ENCODE results near the gene FZD10.

FZD10 gene

DNA sequence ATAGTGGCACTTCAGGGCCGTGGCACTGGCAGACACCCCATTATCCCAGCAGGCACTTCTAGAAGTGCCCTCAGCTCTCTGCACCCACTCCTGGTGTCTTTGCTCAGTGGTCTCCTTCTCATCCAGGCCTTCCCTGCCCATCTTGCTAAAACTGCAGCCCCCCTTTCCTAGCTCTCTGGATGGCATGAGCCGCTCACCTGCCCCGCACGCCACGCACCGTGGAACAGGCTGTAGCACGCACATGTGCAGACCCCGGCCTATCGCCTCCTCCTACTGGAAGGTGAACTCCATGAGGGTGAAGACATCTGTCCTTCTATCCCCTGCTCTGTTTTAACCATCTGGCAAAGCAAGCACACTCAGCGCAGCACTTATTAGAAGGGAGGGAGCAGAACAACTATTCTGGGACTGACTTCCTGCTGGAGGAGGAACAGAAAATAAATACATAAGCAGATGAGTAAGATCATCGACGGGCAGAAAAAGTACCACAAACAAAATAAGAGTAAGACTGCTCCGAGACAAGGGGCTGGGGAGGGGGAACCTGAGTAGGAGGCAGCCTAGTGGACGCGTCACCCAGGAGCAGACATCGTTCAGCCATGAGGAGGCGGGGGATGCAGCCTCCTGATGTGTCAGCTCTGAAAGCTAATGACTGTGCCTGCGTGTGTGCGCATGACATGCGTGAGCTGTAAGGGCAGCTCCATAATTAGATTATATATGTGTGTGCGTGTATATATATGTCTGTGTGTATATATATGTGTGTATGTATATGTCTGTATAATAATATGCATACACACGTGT is 7.8 kb upstream of the FZD10 start:
- DNase-seq (ENCODE audit: low read depth): no peak

DNA sequence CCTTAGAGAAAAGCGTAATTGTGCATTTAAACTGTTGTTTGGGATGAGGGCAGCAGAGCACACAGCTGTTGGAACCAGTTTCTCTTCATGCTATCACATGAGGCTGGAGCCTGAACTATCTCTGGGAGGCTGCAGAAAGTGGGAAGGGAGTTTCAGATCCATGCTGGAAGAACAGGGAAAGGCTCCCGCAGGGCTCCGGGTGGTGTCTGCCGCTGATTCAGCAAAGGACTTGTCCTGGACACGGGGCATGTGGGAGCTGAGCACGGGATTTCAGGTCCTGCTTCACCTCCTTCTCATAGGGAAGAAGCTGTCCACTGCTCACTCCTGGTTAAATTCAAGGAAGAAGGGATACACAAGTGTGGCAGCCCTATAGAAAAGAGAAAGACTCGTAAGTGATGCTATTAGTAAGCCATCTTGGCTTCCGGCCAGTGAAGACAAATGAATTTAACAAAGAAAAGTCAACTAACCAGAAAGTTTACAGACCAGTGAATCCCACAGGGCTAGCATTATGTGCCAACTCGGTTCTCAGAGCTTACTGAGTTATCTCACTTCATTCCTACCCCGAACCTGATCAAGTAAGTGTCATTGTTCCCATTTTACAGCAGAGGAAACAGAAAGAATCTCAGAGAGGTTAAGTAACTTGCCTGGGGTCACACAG is 6.7 kb upstream of the FZD10 start:
- no peak for DNase-seq (ENCODE audit: low read depth)

DNA sequence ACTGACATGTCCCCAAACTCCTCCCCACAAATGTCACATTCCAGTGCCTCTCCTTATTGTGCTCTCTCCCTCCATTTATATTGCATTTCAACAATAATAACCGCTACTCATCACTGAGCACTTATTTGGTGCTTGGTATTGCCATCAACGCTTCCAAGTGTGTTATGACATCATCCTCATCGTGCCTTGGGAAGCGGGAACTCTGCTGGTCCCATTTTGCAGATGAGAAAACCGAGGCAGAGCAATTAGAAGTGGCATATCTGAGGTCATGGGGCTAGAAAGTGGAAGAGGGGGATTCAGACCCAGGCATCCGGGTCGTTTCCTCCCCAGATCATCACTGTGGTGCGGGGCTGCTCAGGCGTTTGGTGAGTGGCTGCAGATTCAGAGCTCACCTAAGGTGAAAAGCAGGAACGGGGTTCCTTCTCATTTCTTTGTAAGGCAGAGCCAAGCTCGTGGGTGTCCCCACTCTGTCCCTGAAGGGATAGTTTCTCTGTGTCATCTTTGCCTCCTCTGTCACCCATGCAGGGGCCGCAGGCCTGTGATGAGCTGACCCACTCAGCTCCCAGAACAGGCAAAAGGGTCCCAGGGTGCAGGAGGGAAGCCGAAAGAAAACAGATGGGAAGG is 5.5 kb upstream of the FZD10 start:
- no peak for DNase-seq (ENCODE audit: low read depth)

DNA sequence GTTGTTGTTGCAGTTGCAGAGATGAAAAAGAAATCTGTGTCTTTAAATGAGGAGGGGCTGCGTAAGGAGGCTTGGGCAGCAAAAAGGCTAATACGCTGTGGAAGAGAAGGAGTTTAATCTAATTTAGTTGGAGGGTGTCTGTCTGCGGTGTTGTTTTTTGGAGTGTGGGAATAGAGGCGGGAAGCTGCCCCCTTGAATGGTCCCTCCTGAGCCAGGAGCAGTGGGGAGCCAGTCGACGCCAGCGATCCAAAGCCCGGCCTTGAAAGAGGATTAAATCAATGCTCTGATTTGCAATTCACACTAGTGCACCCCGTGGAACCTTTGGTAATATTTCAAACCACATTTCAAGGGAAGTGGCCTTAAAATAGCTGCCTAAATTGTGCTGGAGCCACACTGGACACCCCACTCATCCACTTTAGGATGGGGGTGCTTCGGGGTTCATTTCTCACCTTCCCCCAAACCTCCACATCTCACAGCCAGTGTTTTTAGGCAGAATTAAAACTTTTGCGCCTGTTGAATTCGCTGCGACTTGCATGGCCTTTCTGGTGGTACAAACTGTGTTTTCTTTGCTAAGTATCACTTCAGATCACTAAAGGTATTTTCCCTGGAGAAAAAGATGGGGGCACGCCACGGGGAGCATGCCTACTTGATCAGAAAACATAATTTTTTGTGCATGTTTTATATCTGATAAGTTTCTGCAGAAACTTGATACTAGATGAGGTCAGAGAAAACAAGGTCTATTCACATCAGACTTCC is 4.1 kb upstream of the FZD10 start:
- DNase-seq (ENCODE audit: low read depth): no peak

DNA sequence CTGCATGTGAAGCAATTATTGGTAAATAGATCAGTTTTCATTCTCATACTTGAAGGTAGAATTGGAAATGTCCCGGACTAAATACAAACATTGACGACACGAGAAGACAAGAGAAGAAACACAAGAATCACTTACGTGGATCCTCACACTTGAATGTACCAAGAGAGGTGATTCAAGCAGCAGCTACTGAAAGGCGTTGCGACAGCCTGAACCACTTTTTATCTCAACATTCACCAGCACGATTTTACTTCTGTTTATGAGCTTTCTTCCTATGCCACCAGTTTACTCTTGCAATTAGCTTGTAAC is 3.6 kb upstream of the FZD10 start:
- no peak for DNase-seq (ENCODE audit: low read depth)

DNA sequence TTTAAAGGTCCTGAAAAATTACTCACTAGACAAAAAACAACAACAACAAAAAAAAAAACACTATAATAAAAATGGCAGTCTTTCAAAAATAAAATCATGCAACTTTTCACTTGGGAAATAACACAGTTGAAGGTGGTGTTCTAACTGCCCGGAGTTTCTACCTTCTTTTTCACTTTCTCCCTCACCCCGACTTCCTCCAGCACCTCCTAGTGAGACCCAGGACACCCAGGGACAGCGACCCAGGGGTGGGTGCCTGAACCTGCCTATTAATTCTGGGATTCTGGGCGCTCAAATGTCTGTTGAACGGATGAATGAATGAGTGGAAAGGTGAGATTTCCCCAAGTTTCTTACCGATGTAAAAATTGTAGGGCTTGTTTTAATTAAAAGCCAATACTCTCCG is 2.0 kb upstream of the FZD10 start:
- DNase-seq (ENCODE audit: low read depth): no peak

DNA sequence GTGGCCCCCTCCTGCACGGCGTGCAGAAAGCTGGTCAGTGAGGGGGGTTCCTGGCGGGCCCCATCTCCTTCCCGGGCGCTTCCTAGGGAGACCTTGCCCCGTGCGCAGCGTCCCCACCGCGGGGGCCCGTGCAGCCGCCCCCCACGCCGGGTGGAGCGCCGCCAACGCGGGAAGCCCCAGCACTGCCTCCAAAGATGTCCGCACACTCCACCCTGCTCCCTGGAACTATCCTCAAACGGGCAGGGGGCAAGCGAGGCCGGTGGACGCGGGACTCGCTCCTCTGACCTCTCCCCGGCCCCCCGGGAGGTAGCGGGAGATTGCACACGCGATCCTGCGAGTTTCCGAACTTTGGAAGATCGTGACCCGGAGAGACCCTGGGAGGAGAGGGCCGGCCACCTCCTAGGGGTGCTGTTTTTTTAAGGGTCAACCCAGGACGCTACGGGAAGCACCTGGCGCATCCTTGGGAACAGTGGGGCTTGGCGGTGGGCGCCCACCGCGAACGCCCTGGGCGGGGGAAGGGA is 1.5 kb upstream of the FZD10 start:
- DNase-seq (ENCODE audit: low read depth): no peak

DNA sequence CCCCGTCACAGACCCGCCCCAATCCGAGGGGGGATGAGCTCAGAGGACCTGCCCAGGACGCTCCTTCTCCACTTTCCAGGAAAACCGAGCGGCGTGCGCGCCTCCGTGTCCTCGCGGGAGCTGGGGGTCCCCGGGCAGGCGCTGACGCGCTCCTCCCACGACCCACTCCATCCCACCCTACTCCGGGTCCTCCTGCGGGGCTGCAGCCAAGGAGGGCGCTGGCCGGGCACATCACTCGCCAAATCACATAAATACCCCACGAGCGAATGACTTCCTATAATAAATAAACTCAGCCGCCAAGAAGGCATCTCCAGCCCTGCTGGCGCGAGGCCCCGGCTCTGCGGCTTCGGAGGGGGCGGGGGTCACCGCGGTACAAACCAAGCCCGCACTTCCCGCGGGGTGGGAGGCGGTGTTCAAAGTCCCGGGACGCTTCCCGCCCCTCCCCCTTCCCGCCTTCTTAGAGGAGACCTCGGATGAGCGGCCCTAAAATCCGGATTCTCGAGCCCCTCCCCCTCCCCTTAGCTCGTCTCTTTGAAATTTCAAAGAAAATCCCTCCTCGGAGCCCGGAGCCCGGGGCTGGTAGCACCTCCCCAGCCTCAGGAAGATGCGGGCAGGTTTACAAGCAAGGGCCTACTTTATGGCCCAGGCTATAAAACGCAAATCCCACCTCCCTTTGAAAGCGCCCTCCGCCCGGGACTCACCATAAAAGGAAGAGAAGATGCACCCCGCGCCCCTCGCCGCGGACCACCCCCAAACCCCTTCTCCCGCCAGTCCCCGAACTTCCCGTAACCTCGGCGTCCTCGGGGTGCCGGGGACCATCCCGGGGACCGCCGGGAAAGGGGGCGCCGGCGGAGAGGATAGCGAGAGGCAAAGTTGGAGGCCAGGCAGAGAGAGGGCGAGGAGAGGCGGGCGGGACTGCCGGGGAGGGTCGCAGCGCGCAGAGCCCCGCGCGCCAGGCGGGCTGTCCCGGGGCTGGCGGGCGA is 712 bp upstream of the FZD10 start:
- no peak for DNase-seq (ENCODE audit: low read depth)

DNA sequence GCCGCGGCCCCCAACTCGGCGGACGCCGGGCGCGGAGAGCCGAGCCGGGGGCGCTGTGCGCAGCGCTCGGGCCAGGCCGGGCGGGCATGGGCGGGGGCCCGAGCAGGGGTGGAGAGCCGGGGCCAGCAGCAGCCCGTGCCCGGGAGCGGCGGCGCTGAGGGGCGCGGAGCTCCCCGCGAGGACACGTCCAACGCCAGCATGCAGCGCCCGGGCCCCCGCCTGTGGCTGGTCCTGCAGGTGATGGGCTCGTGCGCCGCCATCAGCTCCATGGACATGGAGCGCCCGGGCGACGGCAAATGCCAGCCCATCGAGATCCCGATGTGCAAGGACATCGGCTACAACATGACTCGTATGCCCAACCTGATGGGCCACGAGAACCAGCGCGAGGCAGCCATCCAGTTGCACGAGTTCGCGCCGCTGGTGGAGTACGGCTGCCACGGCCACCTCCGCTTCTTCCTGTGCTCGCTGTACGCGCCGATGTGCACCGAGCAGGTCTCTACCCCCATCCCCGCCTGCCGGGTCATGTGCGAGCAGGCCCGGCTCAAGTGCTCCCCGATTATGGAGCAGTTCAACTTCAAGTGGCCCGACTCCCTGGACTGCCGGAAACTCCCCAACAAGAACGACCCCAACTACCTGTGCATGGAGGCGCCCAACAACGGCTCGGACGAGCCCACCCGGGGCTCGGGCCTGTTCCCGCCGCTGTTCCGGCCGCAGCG is 639 bp downstream of the FZD10 start:
- no peak for DNase-seq (ENCODE audit: low read depth)

DNA sequence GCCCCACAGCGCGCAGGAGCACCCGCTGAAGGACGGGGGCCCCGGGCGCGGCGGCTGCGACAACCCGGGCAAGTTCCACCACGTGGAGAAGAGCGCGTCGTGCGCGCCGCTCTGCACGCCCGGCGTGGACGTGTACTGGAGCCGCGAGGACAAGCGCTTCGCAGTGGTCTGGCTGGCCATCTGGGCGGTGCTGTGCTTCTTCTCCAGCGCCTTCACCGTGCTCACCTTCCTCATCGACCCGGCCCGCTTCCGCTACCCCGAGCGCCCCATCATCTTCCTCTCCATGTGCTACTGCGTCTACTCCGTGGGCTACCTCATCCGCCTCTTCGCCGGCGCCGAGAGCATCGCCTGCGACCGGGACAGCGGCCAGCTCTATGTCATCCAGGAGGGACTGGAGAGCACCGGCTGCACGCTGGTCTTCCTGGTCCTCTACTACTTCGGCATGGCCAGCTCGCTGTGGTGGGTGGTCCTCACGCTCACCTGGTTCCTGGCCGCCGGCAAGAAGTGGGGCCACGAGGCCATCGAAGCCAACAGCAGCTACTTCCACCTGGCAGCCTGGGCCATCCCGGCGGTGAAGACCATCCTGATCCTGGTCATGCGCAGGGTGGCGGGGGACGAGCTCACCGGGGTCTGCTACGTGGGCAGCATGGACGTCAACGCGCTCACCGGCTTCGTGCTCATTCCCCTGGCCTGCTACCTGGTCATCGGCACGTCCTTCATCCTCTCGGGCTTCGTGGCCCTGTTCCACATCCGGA is 1.4 kb downstream of the FZD10 start:
- DNase-seq (ENCODE audit: low read depth): no peak

DNA sequence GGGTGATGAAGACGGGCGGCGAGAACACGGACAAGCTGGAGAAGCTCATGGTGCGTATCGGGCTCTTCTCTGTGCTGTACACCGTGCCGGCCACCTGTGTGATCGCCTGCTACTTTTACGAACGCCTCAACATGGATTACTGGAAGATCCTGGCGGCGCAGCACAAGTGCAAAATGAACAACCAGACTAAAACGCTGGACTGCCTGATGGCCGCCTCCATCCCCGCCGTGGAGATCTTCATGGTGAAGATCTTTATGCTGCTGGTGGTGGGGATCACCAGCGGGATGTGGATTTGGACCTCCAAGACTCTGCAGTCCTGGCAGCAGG is 1.9 kb downstream of the FZD10 start:
- no peak for DNase-seq (ENCODE audit: low read depth)

DNA sequence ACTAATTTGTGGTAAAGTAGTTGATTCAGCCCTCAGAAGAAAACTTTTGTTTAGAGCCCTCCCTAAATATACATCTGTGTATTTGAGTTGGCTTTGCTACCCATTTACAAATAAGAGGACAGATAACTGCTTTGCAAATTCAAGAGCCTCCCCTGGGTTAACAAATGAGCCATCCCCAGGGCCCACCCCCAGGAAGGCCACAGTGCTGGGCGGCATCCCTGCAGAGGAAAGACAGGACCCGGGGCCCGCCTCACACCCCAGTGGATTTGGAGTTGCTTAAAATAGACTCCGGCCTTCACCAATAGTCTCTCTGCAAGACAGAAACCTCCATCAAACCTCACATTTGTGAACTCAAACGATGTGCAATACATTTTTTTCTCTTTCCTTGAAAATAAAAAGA is 2.7 kb downstream of the FZD10 start:
- no peak for DNase-seq (ENCODE audit: low read depth)

DNA sequence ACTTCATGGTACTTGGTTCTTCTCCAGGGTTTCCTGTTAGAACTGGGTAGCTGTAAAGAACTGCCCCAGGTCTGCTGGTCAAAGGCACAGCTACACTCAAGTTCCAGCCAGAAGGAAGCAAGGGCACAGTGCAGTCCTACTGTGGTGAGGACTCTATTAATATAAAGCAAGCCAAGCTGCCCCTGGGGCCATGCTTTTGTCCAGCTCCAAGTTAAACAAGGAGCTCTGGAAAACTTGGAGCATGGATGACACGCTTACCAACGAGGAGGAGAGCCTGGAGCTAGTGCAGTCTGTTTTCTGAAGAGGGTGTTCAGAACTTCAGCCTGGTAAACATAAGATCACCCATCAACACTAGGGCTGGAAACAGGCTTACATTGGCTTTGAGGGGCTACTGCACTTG is 4.0 kb downstream of the FZD10 start:
- no peak for DNase-seq (ENCODE audit: low read depth)

DNA sequence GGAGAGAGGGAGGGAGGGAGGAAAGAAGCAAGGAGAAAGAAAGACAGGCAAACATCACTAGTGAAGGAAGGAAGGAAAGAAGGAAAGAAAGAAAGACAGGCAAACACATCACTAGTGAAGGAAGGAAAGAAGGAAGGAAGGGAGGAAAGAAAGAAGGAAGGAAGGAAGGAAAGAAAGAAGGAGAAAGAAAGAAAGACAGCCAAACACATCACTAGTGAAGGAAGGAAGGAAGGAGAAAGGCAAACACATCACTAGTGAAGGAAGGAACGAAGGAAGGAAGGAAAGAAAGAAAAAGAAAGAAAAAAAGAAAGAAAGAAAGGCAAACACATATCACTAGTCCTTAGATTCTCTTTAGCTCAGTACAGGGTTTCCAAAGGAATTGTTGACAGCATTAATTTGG is 5.3 kb downstream of the FZD10 start:
- no peak for DNase-seq (ENCODE audit: low read depth)

DNA sequence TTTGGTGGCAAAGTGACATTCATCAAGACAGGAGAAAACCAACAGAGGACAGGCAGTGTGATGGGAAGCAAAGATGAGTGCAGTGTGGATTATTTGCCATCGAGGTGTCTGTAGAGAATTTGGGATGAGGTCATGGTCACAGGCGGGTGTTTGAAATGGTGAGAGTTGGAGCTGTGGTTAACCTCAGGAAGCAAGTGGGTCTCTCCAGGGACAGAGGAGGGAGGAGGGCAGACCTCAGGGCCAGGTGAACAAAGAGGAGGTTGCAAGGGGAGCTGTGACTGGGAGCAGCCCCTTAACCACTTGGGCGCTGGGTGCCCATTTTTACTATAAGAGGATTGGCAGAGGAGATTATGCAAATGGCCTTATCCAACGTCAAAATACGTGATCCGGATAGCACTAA is 7.0 kb downstream of the FZD10 start:
- DNase-seq (ENCODE audit: low read depth): no peak

DNA sequence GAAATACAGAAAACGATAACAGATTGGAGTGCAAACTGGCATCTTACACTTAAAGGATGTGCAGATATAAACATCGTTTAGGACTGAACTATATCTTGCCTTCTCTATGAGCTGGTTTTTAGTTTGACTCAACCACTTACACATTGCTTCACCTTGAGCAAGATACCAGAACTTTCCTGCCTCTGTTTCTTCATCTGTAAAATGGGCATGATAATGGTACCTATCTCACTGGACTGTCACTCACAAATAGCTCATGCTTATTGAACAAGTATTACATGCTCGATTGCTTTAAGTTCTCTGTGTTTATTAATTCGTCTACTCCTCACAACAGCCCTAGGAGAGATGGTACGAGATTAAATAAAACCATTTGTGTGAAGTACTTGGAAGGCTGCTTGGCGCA is 7.7 kb downstream of the FZD10 start:
- DNase-seq (ENCODE audit: low read depth): no peak

DNA sequence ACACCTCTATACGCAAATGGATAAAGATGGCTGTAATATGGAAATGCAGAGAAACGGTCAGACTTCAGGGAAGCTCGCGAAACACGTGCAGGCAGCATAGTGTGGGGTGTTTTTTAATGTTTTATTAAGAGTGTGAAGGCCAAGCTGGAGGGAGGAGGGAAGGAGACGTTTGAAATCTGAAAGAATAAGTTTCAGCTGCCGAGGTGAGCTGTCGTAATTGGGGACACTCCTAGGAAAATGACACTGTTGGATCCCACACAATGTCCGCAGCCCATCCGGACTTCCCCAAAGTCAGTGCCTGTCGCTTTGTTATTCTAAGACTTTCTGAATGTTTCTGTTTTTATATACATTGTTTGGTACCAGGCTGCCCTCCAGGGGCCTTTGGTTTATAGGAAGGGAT is 8.3 kb downstream of the FZD10 start:
- DNase-seq (ENCODE audit: low read depth): no peak

DNA sequence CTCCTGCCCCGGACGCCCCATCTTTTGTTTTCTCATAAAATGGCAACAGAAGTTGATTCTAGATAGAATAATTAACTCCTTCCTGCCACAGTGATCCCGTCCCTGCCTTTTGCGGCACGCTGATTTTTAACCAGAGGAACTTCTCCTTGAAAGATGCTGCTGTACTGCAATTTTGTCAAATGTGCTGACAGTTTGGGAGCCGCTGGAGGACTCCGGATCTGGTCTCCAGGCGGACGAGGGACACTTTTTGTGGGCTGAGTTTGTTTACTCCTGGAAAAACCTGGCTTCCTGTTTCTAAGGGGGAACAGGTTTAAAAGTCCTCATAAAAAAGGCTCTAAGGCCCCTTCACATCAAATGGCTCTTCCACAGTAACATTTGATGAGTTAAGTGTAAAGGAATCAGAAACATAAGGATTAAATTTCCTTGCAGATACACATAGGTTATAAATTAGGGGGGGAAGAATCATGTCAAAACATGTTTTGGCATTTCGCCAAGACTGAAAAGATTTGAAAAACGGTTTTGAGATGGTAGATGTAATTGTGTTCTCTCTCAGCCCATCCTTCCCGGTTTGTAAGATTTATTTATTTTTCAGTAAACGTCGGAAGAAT is 15.5 kb downstream of the FZD10 start:
- DNase-seq (ENCODE audit: low read depth): no peak

DNA sequence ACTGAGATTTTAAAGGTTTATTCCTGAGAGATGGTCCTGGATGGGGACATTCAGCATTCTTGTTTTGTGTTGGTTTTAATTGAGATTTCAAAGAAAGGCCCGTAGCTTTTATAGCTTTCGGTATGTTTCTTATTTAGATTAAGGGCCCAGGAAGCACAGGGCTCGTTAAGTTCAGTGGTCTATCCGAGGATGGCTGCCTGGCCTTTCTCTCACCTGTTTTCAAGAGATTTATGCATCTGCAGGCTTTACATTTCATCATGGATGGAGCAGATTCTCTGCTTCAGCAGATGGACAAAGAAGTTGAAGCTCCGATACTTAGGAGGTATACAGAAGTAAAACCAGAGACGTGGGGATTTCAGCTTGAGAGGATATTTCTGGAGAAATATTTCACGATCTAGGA is 16.0 kb downstream of the FZD10 start:
- DNase-seq (ENCODE audit: low read depth): no peak

DNA sequence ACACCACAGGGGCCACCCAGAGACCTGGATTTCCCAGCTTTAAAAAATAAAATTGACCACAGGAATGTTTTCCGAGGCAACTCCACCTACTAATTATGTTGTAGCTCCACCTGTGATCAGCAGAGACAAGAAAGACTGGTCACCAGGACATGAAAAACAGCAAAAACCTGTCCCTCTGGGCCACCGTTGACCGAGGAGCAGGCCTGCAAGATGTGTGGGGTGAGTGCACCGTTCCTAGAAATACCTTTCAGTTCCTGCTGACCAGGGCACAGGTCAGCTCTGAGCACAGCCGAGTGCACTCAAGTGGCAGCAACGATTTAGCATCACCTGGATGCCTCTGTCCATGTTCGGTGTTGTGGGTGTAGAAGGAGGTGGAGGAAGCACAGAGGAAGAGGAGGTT is 16.9 kb downstream of the FZD10 start:
- no peak for DNase-seq (ENCODE audit: low read depth)

All from amniotic epithelial cell (primary cell).